Measurements from ENCODE around the gene ERBB4.
A peak's percentile ranks its signal among the peaks of the same experiment; 100 is the strongest.

Gene ERBB4

GRCh38 chr2:211373203-211373602, 1165.4 kb downstream of the ERBB4 start:
- no peak for DNase-seq

GRCh38 chr2:211371465-211371864, 1167.1 kb downstream of the ERBB4 start:
- DNase-seq, result no peak

GRCh38 chr2:211368467-211368866, 1170.1 kb downstream of the ERBB4 start:
- DNase-seq, result no peak

GRCh38 chr2:211367711-211368110, 1170.9 kb downstream of the ERBB4 start:
- peak in 1 of 5 donors; percentile 1 for DNase-seq

GRCh38 chr2:211367293-211367692, 1171.3 kb downstream of the ERBB4 start:
- DNase-seq, result no peak

GRCh38 chr2:211364911-211365310, 1173.7 kb downstream of the ERBB4 start:
- DNase-seq, result no peak

- no peak for DNase-seq
These were observed 1177.2 kb downstream of the ERBB4 start for GRCh38 chr2:211361383-211361782.

GRCh38 chr2:211359347-211359746, 1179.3 kb downstream of the ERBB4 start:
- DNase-seq, result no peak

GRCh38 chr2:211358504-211358903, 1180.1 kb downstream of the ERBB4 start:
- DNase-seq, result no peak

GRCh38 chr2:211354481-211354880, 1184.1 kb downstream of the ERBB4 start:
- no peak for DNase-seq

- DNase-seq, result no peak
These were observed 1186.6 kb downstream of the ERBB4 start for GRCh38 chr2:211351987-211352386.

GRCh38 chr2:211349031-211349430, 1189.6 kb downstream of the ERBB4 start:
- no peak for DNase-seq

- DNase-seq, result no peak
These were observed 1191.3 kb downstream of the ERBB4 start for GRCh38 chr2:211347328-211347727.

GRCh38 chr2:211344289-211344688, 1194.3 kb downstream of the ERBB4 start:
- DNase-seq, result no peak

GRCh38 chr2:211333377-211333776, 1205.2 kb downstream of the ERBB4 start:
- no peak for DNase-seq

GRCh38 chr2:211331736-211332135, 1206.9 kb downstream of the ERBB4 start:
- no peak for DNase-seq

GRCh38 chr2:211329882-211330281, 1208.7 kb downstream of the ERBB4 start:
- no peak for DNase-seq

GRCh38 chr2:211329421-211329820, 1209.2 kb downstream of the ERBB4 start:
- DNase-seq, result no peak

GRCh38 chr2:211328126-211328525, 1210.5 kb downstream of the ERBB4 start:
- DNase-seq, result no peak

Measured in T-helper 1 cell (primary cell).